HL-60/S4 (cell line): Measurements from ENCODE around the gene AP1S2.

Source experiments
- in situ Hi-C: fragments of 300-500 bp; cut with MboI; formaldehyde crosslinking; loops from 2 replicates; pipeline ENCODE4 v1.14.3; 2022; ENCODE audit warnings: low sequenced_read_pairs

AP1S2 gene

GRCh38 chrX:15812192-15812938, 42.2 kb downstream of the AP1S2 start:
- in situ Hi-C loops = no loop called here

- in situ Hi-C loops = no loop called here
Measured at GRCh38 chrX:15808254-15808653, 46.4 kb downstream of the AP1S2 start.

- in situ Hi-C loops = no loop called here
Measured at GRCh38 chrX:15804563-15804962, 50.0 kb downstream of the AP1S2 start.

- in situ Hi-C loops = no loop called here
Measured at GRCh38 chrX:15797707-15798106, 56.9 kb downstream of the AP1S2 start.

- in situ Hi-C loops = no loop called here
Measured at GRCh38 chrX:15790769-15791290, 63.8 kb downstream of the AP1S2 start.

GRCh38 chrX:15789979-15790768, 64.4 kb downstream of the AP1S2 start, which contains the start of gene ZRSR2:
ZRSR2 (plus strand) TSS chrX:15790484; CDS start chrX:15790496, 12 bp downstream.
- in situ Hi-C loops = no loop called here

GRCh38 chrX:15786915-15787314, 67.7 kb downstream of the AP1S2 start:
- in situ Hi-C loops = no loop called here

GRCh38 chrX:15785176-15785750, 69.3 kb downstream of the AP1S2 start:
- in situ Hi-C loops = no loop called here

- in situ Hi-C loops = no loop called here
Measured at GRCh38 chrX:15781961-15782699, 72.5 kb downstream of the AP1S2 start.
